ENCODE results near the gene ITFG1.
"Not testable (repeated sequence)": the region's sequence is repeated elsewhere in the genome, so short reads cannot be mapped to it uniquely, and the experiment has no call there.

Gene ITFG1

DNA sequence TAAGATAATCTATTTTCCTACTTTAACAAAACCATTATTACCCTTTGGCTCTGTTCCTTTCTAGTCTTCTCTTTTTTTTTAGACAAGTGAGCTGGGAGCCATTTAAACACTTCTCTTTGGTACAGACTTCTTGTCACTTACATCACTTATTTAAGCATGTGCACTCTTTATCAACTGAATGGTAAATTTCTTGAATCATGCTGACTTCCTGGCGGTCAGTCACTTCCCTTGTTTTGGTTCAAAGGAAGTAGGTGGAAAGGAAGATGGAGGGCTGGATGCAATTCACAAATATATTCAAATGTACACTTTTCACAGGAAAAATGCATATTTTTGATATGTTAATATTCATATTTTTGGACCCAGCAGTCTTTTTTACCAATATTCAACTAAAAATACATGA, 97.1 kb downstream of the ITFG1 start:
- TF ChIP-seq, protein P1, sequence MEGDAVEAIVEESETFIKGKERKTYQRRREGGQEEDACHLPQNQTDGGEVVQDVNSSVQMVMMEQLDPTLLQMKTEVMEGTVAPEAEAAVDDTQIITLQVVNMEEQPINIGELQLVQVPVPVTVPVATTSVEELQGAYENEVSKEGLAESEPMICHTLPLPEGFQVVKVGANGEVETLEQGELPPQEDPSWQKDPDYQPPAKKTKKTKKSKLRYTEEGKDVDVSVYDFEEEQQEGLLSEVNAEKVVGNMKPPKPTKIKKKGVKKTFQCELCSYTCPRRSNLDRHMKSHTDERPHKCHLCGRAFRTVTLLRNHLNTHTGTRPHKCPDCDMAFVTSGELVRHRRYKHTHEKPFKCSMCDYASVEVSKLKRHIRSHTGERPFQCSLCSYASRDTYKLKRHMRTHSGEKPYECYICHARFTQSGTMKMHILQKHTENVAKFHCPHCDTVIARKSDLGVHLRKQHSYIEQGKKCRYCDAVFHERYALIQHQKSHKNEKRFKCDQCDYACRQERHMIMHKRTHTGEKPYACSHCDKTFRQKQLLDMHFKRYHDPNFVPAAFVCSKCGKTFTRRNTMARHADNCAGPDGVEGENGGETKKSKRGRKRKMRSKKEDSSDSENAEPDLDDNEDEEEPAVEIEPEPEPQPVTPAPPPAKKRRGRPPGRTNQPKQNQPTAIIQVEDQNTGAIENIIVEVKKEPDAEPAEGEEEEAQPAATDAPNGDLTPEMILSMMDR (IDR thresholded peaks at IDR 0.05; ENCODE audit: control extremely low read depth, extremely low read depth, low read depth, missing control alignments): no peak
- ChIA-PET CTCF (interaction anchor here (3.6 kb wide), 1 partner anchor 17 kb away, joined by 17 read pairs; no protein-coding TSS in a partner anchor), POLR2A (no interaction called here)
- DNase-seq (ENCODE audit: extremely low spot score): no peak

- TF ChIP-seq, protein P1 (IDR thresholded peaks at IDR 0.05; ENCODE audit: control extremely low read depth, extremely low read depth, low read depth, missing control alignments): no peak
- DNase-seq (ENCODE audit: extremely low spot score): no peak
- ChIA-PET POLR2A (no interaction called here), CTCF (interaction anchor here (1.2 kb wide), 1 partner anchor 44 kb away, joined by 3 read pairs; no protein-coding TSS in a partner anchor)
Observed at GRCh38 chr16:47359478-47359877, 101.4 kb downstream of the ITFG1 start.

DNA sequence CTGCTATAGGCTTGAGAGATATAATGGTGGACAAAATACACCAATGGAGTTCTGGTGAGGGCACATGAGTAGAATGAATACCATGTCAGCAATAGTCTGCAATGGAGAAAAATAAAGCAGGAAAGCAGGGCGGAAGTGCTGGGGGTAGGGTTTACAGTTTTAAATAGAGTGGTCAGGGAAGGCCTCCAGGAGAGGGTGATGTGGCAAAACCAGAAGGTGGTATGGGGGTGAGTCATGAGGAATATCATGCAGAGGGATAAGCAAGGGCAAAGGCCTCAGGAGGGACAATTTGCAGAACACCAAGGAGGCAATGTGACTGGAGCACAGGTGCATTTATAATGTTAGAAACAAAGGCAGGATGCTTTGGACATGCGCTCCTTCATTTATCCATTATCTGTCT, 102.0 kb downstream of the ITFG1 start:
- DNase-seq (ENCODE audit: extremely low spot score): no peak
- POLR2A ChIA-PET: no interaction called here
- TF ChIP-seq, protein P1 (IDR thresholded peaks at IDR 0.05; ENCODE audit: control extremely low read depth, extremely low read depth, low read depth, missing control alignments): no peak
- CTCF ChIA-PET: no interaction called here

DNA sequence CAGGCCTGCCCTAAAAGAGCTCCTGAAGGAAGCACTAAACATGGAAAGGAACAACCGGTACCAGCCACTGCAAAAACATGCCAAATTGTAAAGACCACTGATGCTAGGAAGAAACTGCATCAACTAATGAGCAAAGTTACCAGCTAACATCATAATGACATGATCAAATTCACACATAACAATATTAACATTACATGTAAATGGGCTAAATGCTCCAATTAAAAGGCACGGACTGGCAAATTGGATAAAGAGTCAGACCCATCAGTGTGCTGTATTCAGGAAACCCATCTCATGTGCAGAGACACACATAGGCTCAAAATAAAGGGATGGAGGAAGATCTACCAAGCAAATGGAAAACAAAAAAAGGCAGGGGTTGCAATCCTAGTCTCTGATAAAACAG, 111.8 kb downstream of the ITFG1 start:
- CTCF ChIA-PET: not testable (repeated sequence)

DNA sequence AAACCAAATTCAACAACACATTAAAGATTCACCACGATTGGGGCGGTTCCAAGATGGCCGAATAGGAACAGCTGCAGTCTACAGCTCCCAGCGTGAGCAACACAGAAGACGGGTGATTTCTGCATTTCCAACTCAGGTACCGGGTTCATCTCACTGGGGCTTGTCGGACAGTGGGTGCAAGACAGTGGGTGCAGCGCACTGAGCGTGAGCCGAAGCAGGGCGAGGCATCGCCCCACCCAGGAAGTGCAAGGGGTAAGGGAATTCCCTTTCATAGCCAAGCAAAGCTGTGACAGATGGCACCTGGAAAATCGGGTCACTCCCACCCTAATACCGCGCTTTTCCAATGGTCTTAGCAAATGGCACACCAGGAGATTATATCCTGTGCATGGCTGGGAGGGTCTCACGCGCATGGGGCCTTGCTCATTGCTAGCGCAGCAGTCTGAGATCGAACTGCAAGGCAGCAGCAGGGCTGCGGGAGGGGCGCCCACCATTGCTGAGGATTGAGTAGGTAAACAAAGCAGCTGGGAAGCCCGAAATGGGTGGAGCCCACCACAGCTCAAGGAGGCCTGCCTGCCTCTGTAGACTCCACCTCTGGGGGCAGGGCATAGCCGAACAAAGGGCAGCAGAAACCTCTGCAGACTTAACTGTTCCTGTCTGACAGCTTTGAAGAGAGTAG, 113.7 kb downstream of the ITFG1 start:
- POLR2A ChIA-PET; DNase-seq (ENCODE audit: extremely low spot score): not testable (repeated sequence)
- CTCF ChIA-PET: interaction anchor here (1.6 kb wide), 1 partner anchor 18 kb away, joined by 5 read pairs; no protein-coding TSS in a partner anchor

More for the DNA sequence above, 111.8 kb downstream of the ITFG1 start:
- DNase-seq (ENCODE audit: extremely low spot score); POLR2A ChIA-PET: not testable (repeated sequence)

- no peak for DNase-seq (ENCODE audit: extremely low spot score)
- POLR2A ChIA-PET: no interaction called here
- CTCF ChIA-PET: no interaction called here
- TF ChIP-seq, protein P1 (IDR thresholded peaks at IDR 0.05; ENCODE audit: control extremely low read depth, extremely low read depth, low read depth, missing control alignments): no peak
Observed at GRCh38 chr16:47342055-47342454, 118.8 kb downstream of the ITFG1 start.

DNA sequence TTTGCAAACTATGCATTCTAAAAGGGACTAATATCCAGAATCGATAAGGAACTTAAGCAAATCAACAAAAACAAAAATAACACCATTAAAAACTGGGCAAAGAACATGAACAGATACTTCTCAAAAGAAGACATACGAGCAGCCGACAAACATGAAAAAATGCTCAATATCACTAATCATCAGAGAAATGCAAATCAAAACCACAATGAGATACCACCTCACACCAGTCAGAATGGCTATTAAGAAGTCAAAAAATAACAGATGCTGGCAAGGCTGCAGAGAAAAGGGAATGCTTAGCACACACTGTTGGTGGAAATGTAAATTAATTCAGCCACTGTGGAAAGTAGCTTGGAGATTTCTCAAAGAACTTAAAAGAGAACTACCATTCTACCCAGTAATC, 130.3 kb downstream of the ITFG1 start:
- CTCF ChIA-PET; DNase-seq (ENCODE audit: extremely low spot score); POLR2A ChIA-PET: not testable (repeated sequence)

- DNase-seq (ENCODE audit: extremely low spot score); POLR2A ChIA-PET: not testable (repeated sequence)
- CTCF ChIA-PET: interaction anchor here (1.8 kb wide), 1 partner anchor 13 kb away, joined by 3 read pairs; no protein-coding TSS in a partner anchor
Observed at GRCh38 chr16:47324309-47324708, 136.6 kb downstream of the ITFG1 start.

- ChIA-PET CTCF (interaction anchor here (1.8 kb wide), 1 partner anchor 12 kb away, joined by 3 read pairs; no protein-coding TSS in a partner anchor), POLR2A (no interaction called here)
- no peak for DNase-seq (ENCODE audit: extremely low spot score)
- TF ChIP-seq, protein P1 (IDR thresholded peaks at IDR 0.05; ENCODE audit: control extremely low read depth, extremely low read depth, low read depth, missing control alignments): no peak
Observed at GRCh38 chr16:47323241-47323640, 137.6 kb downstream of the ITFG1 start.
